Thymus (tissue), 11 donors: ENCODE data around the gene ALDH3B1. TPM values are rescaled to one million over a fixed set of nuclear protein-coding genes. Genes with fewer than 3 reads are reported as not detected.

Experiments used
- DNase-seq, 9 donors: peaks; one replicate each; pipeline ENCODE4 v3.0.0-alpha.2; 2013; ENCODE audit warnings: low spot score in 9 of 9, low read depth in 6 of 9, missing footprints in 1 of 9
- H3K27ac ChIP-seq, 2 donors: one replicate each; pipeline ENCODE4 v1.5.1; 2013; ENCODE audit warnings: control low read depth in 1 of 2, low read depth in 1 of 2, low read length in 1 of 2, mild to moderate bottlenecking in 1 of 2, moderate library complexity in 1 of 2
- H3K27me3 ChIP-seq, 2 donors: one replicate each; pipeline ENCODE4 v1.5.1; 2013; ENCODE audit warnings: low read length in 1 of 2; ENCODE audit not compliant: control insufficient read depth in 2 of 2, insufficient read depth in 1 of 2
- H3K36me3 ChIP-seq, 2 donors: one replicate each; pipeline ENCODE4 v1.5.1; 2013; ENCODE audit warnings: low read length in 1 of 2, mild to moderate bottlenecking in 1 of 2, moderate library complexity in 1 of 2; ENCODE audit not compliant: control insufficient read depth in 2 of 2, insufficient read depth in 2 of 2
- H3K4me1 ChIP-seq, 2 donors: one replicate each; pipeline ENCODE4 v1.5.1; 2013; ENCODE audit warnings: low read length in 2 of 2; ENCODE audit not compliant: control insufficient read depth in 2 of 2, insufficient read depth in 2 of 2
- H3K4me3 ChIP-seq, 2 donors: one replicate each; pipeline ENCODE4 v1.5.1; 2013; ENCODE audit warnings: low read length in 2 of 2, control low read depth in 1 of 2, mild to moderate bottlenecking in 1 of 2
- H3K9me3 ChIP-seq, 2 donors: one replicate each; pipeline ENCODE4 v1.5.1; 2013; ENCODE audit warnings: low read length in 1 of 2, mild to moderate bottlenecking in 1 of 2; ENCODE audit not compliant: control insufficient read depth in 2 of 2, insufficient read depth in 1 of 2
- WGBS: extraction: QIAGEN DNeasy Blood & Tissue Kit; methylation state at CpG from one replicate; pipeline ENCODE4 v1.1.7; 2013; 5-methylcytosine and 5-hydroxymethylcytosine counted together
- polyA plus RNA-seq: library from polyadenylated mRNA; stranded (reverse); fragments of 200-250 nt; gene quantifications from one replicate; pipeline ENCODE4 v1.2.3, GENCODE V29; 2013
- total RNA-seq: library from RNA; stranded (reverse); fragments of 120-200 nt; gene quantifications from one replicate; pipeline ENCODE4 v1.2.4, GENCODE V29; 2013
- donor health status: healthy.

ALDH3B1 gene
- total and polyA plus RNA-seq, 2 donors = 1.3 to 3.9 TPM

DNA sequence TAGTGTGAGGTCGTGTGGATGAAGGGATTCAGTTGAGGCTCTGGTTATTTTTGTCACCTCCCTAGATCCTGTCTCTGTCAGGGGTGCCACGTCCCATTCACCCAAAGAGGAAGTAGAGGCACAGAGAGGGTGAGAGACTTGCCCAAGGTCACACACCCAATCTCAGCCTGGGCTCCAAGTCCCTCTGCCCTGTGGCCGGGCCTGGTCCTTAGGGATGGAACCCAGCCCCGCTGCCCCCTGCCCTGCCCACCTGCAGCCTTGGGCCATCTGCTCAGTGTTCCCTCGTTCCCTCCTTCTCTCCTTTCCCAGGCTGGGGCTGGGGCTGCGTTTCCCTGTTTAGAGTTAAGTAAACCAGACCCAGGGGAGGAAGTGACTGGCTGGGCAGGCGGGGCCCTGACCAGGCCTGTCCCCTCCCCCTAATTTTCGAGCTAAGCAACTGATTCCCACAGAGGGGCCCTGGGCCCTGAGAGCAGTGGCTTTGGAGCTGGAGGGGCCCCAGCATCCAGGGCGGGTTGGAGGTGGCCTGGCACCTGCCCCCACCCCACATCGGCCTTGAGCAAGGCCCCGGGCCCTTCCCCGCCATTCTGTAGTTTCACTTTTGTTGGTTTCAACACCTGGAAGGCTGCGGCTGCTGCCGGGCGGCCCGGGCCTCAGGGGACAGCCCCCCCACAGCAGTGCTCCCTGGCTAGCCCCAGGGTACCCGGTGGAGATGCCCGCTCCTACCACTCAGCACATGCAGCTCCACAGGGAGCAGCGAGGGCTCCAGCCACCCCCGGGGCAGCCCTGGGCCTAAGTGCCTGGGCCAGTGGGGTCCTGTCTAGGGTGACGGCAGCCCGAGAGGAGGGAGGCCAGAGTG is 30.2 kb downstream of the ALDH3B1 start:
- Histone ChIP-seq H3K9me3 (peaks cover 0 to 4% of the 10 kb centered on the region in 2 donors), H3K27ac (peak overlapping the region; percentile 48 to 85), H3K4me3 (peak overlapping the region; percentile 68), H3K36me3 (peaks cover 11 to 47% of the 10 kb centered on the region in 2 donors), H3K4me1 (peaks cover 17 to 51% of the 10 kb centered on the region in 2 donors), H3K27me3 (no peaks in the 10 kb centered on the region)
- peak in 4 of 9 donors; percentile 34 to 76 (median 54) for DNase-seq
- 9% methylated on average over 22 of the region's 22 CpGs for WGBS

- H3K4me3 ChIP-seq = peak overlapping the region; percentile 68
- peaks cover 15 to 54% of the 10 kb centered on the region in 2 donors for H3K36me3 ChIP-seq
- no peaks in the 10 kb centered on the region for H3K27me3 ChIP-seq
- H3K4me1 ChIP-seq = peaks cover 17 to 51% of the 10 kb centered on the region in 2 donors
- H3K27ac ChIP-seq = peak overlapping the region; percentile 48 to 85
- DNase-seq = no peak
- H3K9me3 ChIP-seq = peaks cover 0 to 4% of the 10 kb centered on the region in 2 donors
- 85% methylated on average over 23 of the region's 23 CpGs for WGBS
These were observed 30.9 kb downstream of the ALDH3B1 start for GRCh38 chr11:68040957-68041591.

- H3K4me1 ChIP-seq = peaks cover 17 to 49% of the 10 kb centered on the region in 2 donors
- peaks cover 0 to 4% of the 10 kb centered on the region in 2 donors for H3K9me3 ChIP-seq
- WGBS = 82% methylated on average over 12 of the region's 12 CpGs
- no peak overlapping the region for H3K4me3 ChIP-seq
- no peak for DNase-seq
- peak overlapping the region in 1 of 2 donors; percentile 30 for H3K27ac ChIP-seq
- H3K36me3 ChIP-seq = peaks cover 19 to 49% of the 10 kb centered on the region in 2 donors
- no peaks in the 10 kb centered on the region for H3K27me3 ChIP-seq
These were observed 31.6 kb downstream of the ALDH3B1 start for GRCh38 chr11:68041617-68042218.

- no peak overlapping the region for H3K4me3 ChIP-seq
- no peaks in the 10 kb centered on the region for H3K27me3 ChIP-seq
- H3K4me1 ChIP-seq = peaks cover 17 to 43% of the 10 kb centered on the region in 2 donors
- peaks cover 0 to 4% of the 10 kb centered on the region in 2 donors for H3K9me3 ChIP-seq
- no peak overlapping the region for H3K27ac ChIP-seq
- no peak for DNase-seq
- peaks cover 20 to 50% of the 10 kb centered on the region in 2 donors for H3K36me3 ChIP-seq
- WGBS = 98% methylated on average over 27 of the region's 27 CpGs
These were observed 32.3 kb downstream of the ALDH3B1 start for GRCh38 chr11:68042219-68043028.

DNA sequence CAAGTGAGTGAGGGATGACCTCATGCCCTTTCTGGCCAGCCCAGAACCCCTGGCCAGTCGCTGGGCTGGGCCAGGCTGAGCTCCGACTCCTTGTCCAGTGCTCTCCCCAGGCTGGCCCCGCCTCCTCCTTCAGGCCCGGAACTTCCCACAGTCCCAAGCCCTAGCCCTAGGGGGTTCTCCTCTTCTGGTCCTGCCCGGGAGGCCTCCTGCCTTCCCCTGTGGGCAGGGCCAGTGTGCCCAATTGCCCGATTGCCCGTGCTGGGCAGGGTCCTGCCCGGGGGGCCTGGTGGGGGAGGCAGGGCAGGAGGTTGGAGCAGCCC is 32.9 kb downstream of the ALDH3B1 start:
- Histone ChIP-seq H3K36me3 (peaks cover 20 to 56% of the 10 kb centered on the region in 2 donors), H3K27ac (no peak overlapping the region), H3K27me3 (no peaks in the 10 kb centered on the region), H3K4me3 (no peak overlapping the region), H3K9me3 (peaks cover 0 to 4% of the 10 kb centered on the region in 2 donors), H3K4me1 (peaks cover 17 to 38% of the 10 kb centered on the region in 2 donors)
- WGBS = 95% methylated on average over 8 of the region's 8 CpGs
- DNase-seq = no peak

DNA sequence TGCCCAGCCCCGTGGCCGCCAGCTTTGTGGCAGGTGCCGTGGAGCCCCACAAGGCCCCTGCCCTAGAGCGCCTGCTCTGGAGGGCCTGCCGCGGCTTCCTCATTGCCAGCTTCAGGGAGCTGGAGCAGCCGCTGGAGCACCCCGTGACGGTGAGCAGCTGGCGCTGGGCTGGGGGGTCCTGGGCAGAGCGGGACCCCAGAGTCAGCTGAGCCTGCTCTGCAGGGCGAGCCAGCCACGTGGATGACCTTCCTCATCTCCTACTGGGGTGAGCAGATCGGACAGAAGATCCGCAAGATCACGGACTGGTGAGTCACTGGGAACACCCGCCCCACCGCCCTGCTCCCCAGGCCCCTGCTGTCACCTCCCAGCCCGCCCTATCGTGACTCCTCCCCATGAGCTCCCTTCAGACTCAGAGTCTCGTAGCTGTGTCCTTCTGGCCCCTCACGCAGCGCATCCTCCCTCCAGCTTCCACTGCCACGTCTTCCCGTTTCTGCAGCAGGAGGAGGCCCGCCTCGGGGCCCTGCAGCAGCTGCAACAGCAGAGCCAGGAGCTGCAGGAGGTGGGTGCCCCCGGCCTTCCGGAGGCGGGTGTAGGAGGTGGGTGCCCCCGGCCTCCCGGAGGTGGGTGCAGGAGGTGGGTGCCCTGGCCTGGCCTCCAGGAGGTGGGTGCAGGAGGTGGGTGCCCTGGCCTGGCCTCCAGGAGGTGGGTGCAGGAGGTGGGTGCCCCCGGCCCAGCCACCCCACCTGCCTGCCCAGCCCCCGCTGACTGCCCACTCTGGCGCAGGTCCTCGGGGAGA is 33.4 kb downstream of the ALDH3B1 start:
- no peaks in the 10 kb centered on the region for H3K27me3 ChIP-seq
- peaks cover 16 to 33% of the 10 kb centered on the region in 2 donors for H3K4me1 ChIP-seq
- 97% methylated on average over 36 of the region's 36 CpGs for WGBS
- no peak overlapping the region for H3K4me3 ChIP-seq
- DNase-seq = no peak
- H3K27ac ChIP-seq = no peak overlapping the region
- peaks cover 0 to 4% of the 10 kb centered on the region in 2 donors for H3K9me3 ChIP-seq
- H3K36me3 ChIP-seq = peaks cover 21 to 58% of the 10 kb centered on the region in 2 donors

GRCh38 chr11:68044145-68044813 is 34.2 kb downstream of the ALDH3B1 start:
- Histone ChIP-seq H3K4me1 (peaks cover 10 to 28% of the 10 kb centered on the region in 2 donors), H3K9me3 (peaks cover 0 to 4% of the 10 kb centered on the region in 2 donors), H3K27me3 (no peaks in the 10 kb centered on the region), H3K4me3 (no peak overlapping the region), H3K36me3 (peaks cover 28 to 66% of the 10 kb centered on the region in 2 donors), H3K27ac (no peak overlapping the region)
- DNase-seq = no peak
- 96% methylated on average over 24 of the region's 24 CpGs for WGBS
